ENCODE data around the gene REXO5. TPM values are rescaled to one million over a fixed set of nuclear protein-coding genes. Genes with fewer than 3 reads are reported as not detected.
"Not testable (repeated sequence)": the region's sequence is repeated elsewhere in the genome, so short reads cannot be mapped to it uniquely, and the experiment has no call there.

Gene REXO5
- total and polyA plus RNA-seq, 2 of the 13 experiments (the other 11 are each of a cell fraction or from before 2014, with no cell fraction given), result 5.9 to 13.1 TPM

GRCh38 chr16:20805684-20806167 is 601 bp upstream of the REXO5 start (continued):
- TF ChIP-seq MED13 (CRISPR knock-in tag; IDR thresholded peaks at IDR 0.05) (peak; percentile 33; the same call in 1 of the 2 replicates), RFXAP (CRISPR knock-in tag; IDR thresholded peaks at IDR 0.05; ENCODE audit: borderline replicate concordance) (0 out of 2 replicates have a peak, but pooled peaks have one; percentile 8), FOXJ3 (CRISPR knock-in tag; IDR thresholded peaks at IDR 0.05; ENCODE audit: borderline replicate concordance) (0 out of 2 replicates have a peak, but pooled peaks have one; percentile 3), PLSCR1 (CRISPR knock-in tag; IDR thresholded peaks at IDR 0.05; ENCODE audit: borderline replicate concordance) (0 out of 2 replicates have a peak, but pooled peaks have one; percentile 31), MLXIP (CRISPR knock-in tag; IDR thresholded peaks at IDR 0.05; ENCODE audit: borderline replicate concordance) (0 out of 2 replicates have a peak, but pooled peaks have one; percentile 4), ZNF780A (CRISPR knock-in tag; IDR thresholded peaks at IDR 0.05) (0 out of 2 replicates have a peak, but pooled peaks have one; percentile 84), ISX (CRISPR knock-in tag; conservative IDR thresholded peaks at IDR 0.05) (peak; percentile 80; the same call in 1 of the 2 replicates), PRDM15 (CRISPR knock-in tag; IDR thresholded peaks at IDR 0.05) (peak; percentile 63; the same call in 1 of the 2 replicates), ZNF256 (CRISPR knock-in tag; conservative IDR thresholded peaks at IDR 0.05) (peak; percentile 91; the same call in 1 of the 2 replicates), ZNF121 (CRISPR knock-in tag; IDR thresholded peaks at IDR 0.05) (peak; percentile 77), ZNF720 (CRISPR knock-in tag; IDR thresholded peaks at IDR 0.05) (0 out of 2 replicates have a peak, but pooled peaks have one; percentile 24), CREBL2 (CRISPR knock-in tag; IDR thresholded peaks at IDR 0.05; ENCODE audit: borderline replicate concordance) (0 out of 2 replicates have a peak, but pooled peaks have one; percentile 82), ZNF432 (CRISPR knock-in tag; IDR thresholded peaks at IDR 0.05; ENCODE audit: borderline replicate concordance) (peak; percentile 28; the same call in 1 of the 2 replicates), LCORL (IDR thresholded peaks at IDR 0.05) (0 out of 2 replicates have a peak, but pooled peaks have one; percentile 35), ZC3H4 (CRISPR knock-in tag; IDR thresholded peaks at IDR 0.05; ENCODE audit: borderline replicate concordance) (0 out of 2 replicates have a peak, but pooled peaks have one; percentile 72), AFF4 (CRISPR knock-in tag; IDR thresholded peaks at IDR 0.05) (peak; percentile 93; the same call in 1 of the 2 replicates)
- not testable (repeated sequence) for TF ChIP-seq LCORL (CRISPR knock-in tag; IDR thresholded peaks at IDR 0.05)

All from HepG2 (cell line).